Measurements from ENCODE around the gene PML. TPM values are rescaled to one million over a fixed set of nuclear protein-coding genes. Genes with fewer than 3 reads are reported as not detected.

Gene PML
- total and polyA plus RNA-seq, 2 of the 4 experiments (the other 2 are of a cell fraction), result 8.8 to 22.6 TPM

DNA sequence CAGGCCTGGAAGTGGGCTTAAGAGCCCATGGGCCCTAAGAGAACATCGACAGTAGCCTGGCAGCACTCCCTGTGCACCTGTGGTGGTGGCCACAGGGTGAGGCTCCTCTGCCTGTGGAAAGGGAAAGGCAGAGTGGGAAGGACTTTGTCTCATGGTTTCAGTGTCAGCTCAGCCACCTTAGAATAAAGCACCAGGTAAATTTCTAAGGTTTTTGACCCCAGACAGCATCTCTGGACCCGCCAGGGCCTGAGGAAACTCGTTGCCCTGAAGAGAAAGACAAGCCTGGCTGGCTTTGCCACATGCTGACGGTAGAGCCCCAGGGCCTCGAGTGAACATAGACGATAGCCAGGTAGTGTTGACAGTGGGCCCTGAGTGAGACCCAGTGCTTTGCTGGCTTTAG lies 65.7 kb downstream of the PML start:
- H4K5ac ChIP-seq (ENCODE audit: low read depth, low read length), result no peak overlapping the region
- intact Hi-C loops (cut with micrococcal nuclease), result no loop called here
- H3K14ac ChIP-seq (replicated peaks; ENCODE audit: low read depth, low read length), result no peak overlapping the region
- no peak overlapping the region for H2BK120ac ChIP-seq (ENCODE audit: low read depth, low read length)
- H4K91ac ChIP-seq (ENCODE audit: insufficient read depth, low read depth, low read length), result no peak overlapping the region
- H3K56ac ChIP-seq (ENCODE audit: extremely low read depth, insufficient read depth, low read length), result no peak overlapping the region
- H3K9me1 ChIP-seq (ENCODE audit: insufficient read depth, low read length), result no peaks in the 10 kb centered on the region
- H2AFZ ChIP-seq (replicated peaks; ENCODE audit: low read length, poor library complexity), result no peak overlapping the region
- ChIA-PET CTCF (no interaction called here), POLR2A (ENCODE audit: unreplicated experiment) (no interaction called here)
- H3K23ac ChIP-seq (ENCODE audit: low read depth, low read length), result no peak overlapping the region
- H3K27me3 ChIP-seq (ENCODE audit: control insufficient read depth, insufficient read depth, low read length), result peaks cover 30% of the 10 kb centered on the region
- no peak overlapping the region for H2BK20ac ChIP-seq (ENCODE audit: low read depth, low read length)
- no peak overlapping the region for H3K18ac ChIP-seq (ENCODE audit: low read depth, low read length)
- no peak overlapping the region for H3K4me3 ChIP-seq (ENCODE audit: insufficient read depth, low read depth, low read length)
- BruUV-seq (replicated peaks), result no TSS peak
- H2BK15ac ChIP-seq (ENCODE audit: low read depth, low read length), result no peak overlapping the region
- DNase-seq (no peak), ATAC-seq (ENCODE audit: low read depth) (no peak)
- H3K79me1 ChIP-seq (ENCODE audit: low read depth in 1 of 2, low read length in 2 of 2), result no peaks in the 10 kb centered on the region
- no peaks in the 10 kb centered on the region for H3K4me1 ChIP-seq (ENCODE audit: control insufficient read depth, insufficient read depth, low read length)
- H3K27ac ChIP-seq (ENCODE audit: insufficient read depth, low read length), result no peak overlapping the region
- no peak overlapping the region for H2AK9ac ChIP-seq (replicated peaks; ENCODE audit: low read depth, low read length, poor library complexity)
- H3K4me2 ChIP-seq (ENCODE audit: low read depth, low read length), result no peak overlapping the region
- no peaks in the 10 kb centered on the region for H4K20me1 ChIP-seq (ENCODE audit: insufficient read depth, low read length)
- in situ Hi-C loops (cut with MboI; ENCODE audit: low sequenced_read_pairs), result no loop called here
- H2AK5ac ChIP-seq (ENCODE audit: low read depth, low read length), result no peak overlapping the region
- dilution Hi-C loops (cut with HindIII; ENCODE audit: low sequenced_read_pairs, unreplicated experiment), result no loop called here
- TF ChIP-seq POLR2A (IDR thresholded peaks at IDR 0.05; ENCODE audit: low read depth, low read length) (no peak), CHD1 (IDR thresholded peaks at IDR 0.05; ENCODE audit: low read depth, low read length) (no peak), CEBPB (IDR thresholded peaks at IDR 0.05; ENCODE audit: low read depth, low read length) (no peak), RAD21 (IDR thresholded peaks at IDR 0.05; ENCODE audit: low read length) (no peak), BHLHE40 (IDR thresholded peaks at IDR 0.05; ENCODE audit: low read depth, low read length) (no peak)
- WGBS, 2 experiments (ENCODE audit: extremely low coverage in 2 of 2, insufficient read length in 1 of 2), result 79% methylated on average over 3 of the region's 6 CpGs; no CpG with 5 or more reads in 1 of the 2 experiments
- peaks cover 4% of the 10 kb centered on the region; the same call in 1 of the 2 replicates for H3K9me3 ChIP-seq (ENCODE audit: control insufficient read depth, insufficient read depth, low read length)
- H3K4ac ChIP-seq (ENCODE audit: low read depth, low read length), result no peak overlapping the region
- no peaks in the 10 kb centered on the region for H3K36me3 ChIP-seq (ENCODE audit: control insufficient read depth, insufficient read depth, low read length)
- H3K9ac ChIP-seq (ENCODE audit: low read depth, low read length), result no peak overlapping the region
- no peak overlapping the region for H4K8ac ChIP-seq (ENCODE audit: low read depth in 2 of 2, low read length in 2 of 2)
- H2BK5ac ChIP-seq (ENCODE audit: low read depth, low read length, poor library complexity, severe bottlenecking), result no peak overlapping the region

Measured in IMR-90 (cell line).